HG02970 (cell line): ENCODE data around the gene APELA.
A peak's percentile ranks its signal among the peaks of the same experiment; 100 is the strongest.
"Not testable (repeated sequence)": the region's sequence is repeated elsewhere in the genome, so short reads cannot be mapped to it uniquely, and the experiment has no call there.

Experiments used
- ATAC-seq: cut with Tn5 transposase; IDR thresholded peaks from one replicate; pipeline ENCODE4 v1.9.1; 2021; ENCODE audit warnings: mild to moderate bottlenecking, moderate library complexity, moderate number of reproducible peaks; ENCODE audit not compliant: unreplicated experiment, low FRiP score

APELA gene

GRCh38 chr4:164924670-164925238 is 47.8 kb downstream of the APELA start:
- no peak for ATAC-seq

- no peak for ATAC-seq
These were observed 49.3 kb downstream of the APELA start for GRCh38 chr4:164926301-164926700.

- not testable (repeated sequence) for ATAC-seq
These were observed 50.1 kb downstream of the APELA start for GRCh38 chr4:164927101-164927500.

- ATAC-seq = no peak
These were observed 53.7 kb downstream of the APELA start for GRCh38 chr4:164930647-164931046.

- no peak for ATAC-seq
These were observed 54.8 kb downstream of the APELA start for GRCh38 chr4:164931551-164932324.

GRCh38 chr4:164933244-164933643 is 56.3 kb downstream of the APELA start:
- ATAC-seq = no peak

GRCh38 chr4:164935363-164935762 is 58.4 kb downstream of the APELA start:
- peak; percentile 52 for ATAC-seq

GRCh38 chr4:164935865-164936606 is 59.1 kb downstream of the APELA start:
- peak; percentile 64 for ATAC-seq

GRCh38 chr4:164937576-164938270 is 60.7 kb downstream of the APELA start:
- ATAC-seq = no peak

- ATAC-seq = no peak
These were observed 66.2 kb downstream of the APELA start for GRCh38 chr4:164943192-164943591.

- no peak for ATAC-seq
These were observed 68.2 kb downstream of the APELA start for GRCh38 chr4:164945146-164945545.

GRCh38 chr4:164946810-164947209 is 69.8 kb downstream of the APELA start:
- no peak for ATAC-seq
